Smooth muscle cell (in vitro differentiated cells): Measurements from ENCODE around the gene FUS. TPM values are rescaled to one million over a fixed set of nuclear protein-coding genes. Genes with fewer than 3 reads are reported as not detected.
"Not testable (repeated sequence)": the region's sequence is repeated elsewhere in the genome, so short reads cannot be mapped to it uniquely, and the experiment has no call there.

Experiments used
- DNase-seq: peaks from one replicate; lab custom pipeline; 2025; ENCODE audit not compliant: unreplicated experiment; lab: John Stamatoyannopoulos, UW
- H2AFZ ChIP-seq: fragments of 200-600 bp; sonication (generic); 2 replicates; pipeline ENCODE4 v1.6.0; 2016; ENCODE audit warnings: antibody characterized with exemption, low read depth, mild to moderate bottlenecking
- H3F3A ChIP-seq: fragments of 200-600 bp; sonication (generic); 2 replicates; pipeline ENCODE4 v1.6.0; 2017; ENCODE audit warnings: antibody characterized with exemption, low read depth
- H3K27ac ChIP-seq: fragments of 200-600 bp; sonication (generic); 2 replicates; pipeline ENCODE4 v1.5.1; 2016; ENCODE audit warnings: low read depth, mild to moderate bottlenecking
- H3K27me3 ChIP-seq: fragments of 200-600 bp; sonication (generic); 2 replicates; pipeline ENCODE4 v1.6.1; 2016; ENCODE audit warnings: low read depth, mild to moderate bottlenecking
- H3K36me3 ChIP-seq: fragments of 200-600 bp; sonication (generic); 2 replicates; pipeline ENCODE4 v1.5.1; 2016; ENCODE audit warnings: low read depth
- H3K4me1 ChIP-seq: fragments of 200-600 bp; sonication (generic); 2 replicates; pipeline ENCODE4 v1.5.1; 2016; ENCODE audit warnings: low read depth
- H3K4me2 ChIP-seq: fragments of 200-600 bp; sonication (generic); 2 replicates; pipeline ENCODE4 v1.6.0; 2016; ENCODE audit warnings: mild to moderate bottlenecking
- H3K4me3 ChIP-seq: fragments of 200-600 bp; sonication (generic); 2 replicates; pipeline ENCODE4 v1.5.1; 2016; ENCODE audit warnings: mild to moderate bottlenecking
- H3K79me2 ChIP-seq: fragments of 200-600 bp; sonication (generic); 2 replicates; pipeline ENCODE4 v1.6.0; 2016; ENCODE audit warnings: low read depth, mild to moderate bottlenecking
- H3K9ac ChIP-seq: fragments of 200-600 bp; sonication (generic); 2 replicates; pipeline ENCODE4 v1.6.0; 2016; ENCODE audit warnings: low read depth
- H3K9me3 ChIP-seq: fragments of 200-600 bp; sonication (generic); replicated peaks from 2 replicates; pipeline ENCODE4 v1.5.1; 2016; ENCODE audit warnings: low read depth
- H4K20me1 ChIP-seq: fragments of 200-600 bp; sonication (generic); 2 replicates; pipeline ENCODE4 v1.6.0; 2016; ENCODE audit warnings: low read depth
- WGBS: methylation state at CpG from one replicate; pipeline ENCODE4 v1.1.7; 2016; ENCODE audit warnings: low lambda C conversion rate; 5-methylcytosine and 5-hydroxymethylcytosine counted together
- polyA plus RNA-seq: library from polyadenylated mRNA; unstranded; fragments of >200 nt; fragmentation: Nextera tagmentation; extraction: Ambion mirVana; gene quantifications from 2 replicates; pipeline ENCODE4 v1.2.1, GENCODE V29; 2016
- total RNA-seq: library from RNA; depleted of rRNA; stranded (reverse); fragments of >200 nt; gene quantifications from 2 replicates; pipeline ENCODE4 v1.2.3, GENCODE V29; 2014
- TF ChIP-seq, protein P1 (sequence below): fragments of 200-600 bp; sonication (generic); IDR thresholded peaks from 2 replicates; pipeline ENCODE4 v1.5.1; 2017; ENCODE audit warnings: borderline replicate concordance, mild to moderate bottlenecking, antibody characterized with exemption; ENCODE audit not compliant: insufficient read depth, poor library complexity, severe bottlenecking

The FUS gene
- total and polyA plus RNA-seq, 2 experiments from 2014 or later: 58.6 to 225 TPM

DNA sequence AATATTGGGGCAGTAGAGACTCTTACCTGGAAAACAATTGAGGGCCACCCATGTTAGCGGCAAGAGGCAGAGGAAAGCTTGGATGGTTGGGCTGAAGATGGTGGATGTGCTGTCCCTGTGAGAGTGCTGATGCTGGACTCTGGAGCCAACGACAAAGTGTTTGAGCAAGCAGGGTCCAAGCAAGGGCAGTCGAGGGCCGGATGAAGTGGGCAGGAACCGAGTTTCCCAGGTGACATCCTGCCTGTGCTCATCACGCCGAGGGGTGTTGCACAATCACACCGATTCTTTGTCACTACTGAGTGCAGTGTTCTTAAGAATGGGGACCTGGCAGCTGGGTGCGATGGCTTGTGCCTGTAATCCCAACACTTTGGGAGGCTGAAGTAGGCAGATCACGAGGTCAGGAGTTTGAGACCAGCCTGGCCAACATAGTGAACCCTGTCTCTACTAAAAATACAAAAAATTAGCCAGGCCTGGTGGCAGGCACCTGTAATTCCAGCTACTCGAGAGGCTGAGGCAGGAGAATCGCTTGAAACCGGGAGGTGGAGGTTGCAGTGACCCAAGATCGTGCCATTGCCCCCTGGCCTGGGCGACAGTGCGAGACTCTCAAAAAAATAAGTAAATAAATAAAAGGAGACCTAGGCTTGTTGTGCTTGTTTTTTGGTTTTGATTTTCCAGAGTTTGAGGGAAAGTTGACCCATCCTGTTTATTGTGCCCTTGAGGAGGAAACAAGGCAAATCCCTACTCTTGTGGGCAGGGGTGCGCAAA, 16.6 kb downstream of the FUS start:
- Histone ChIP-seq H3K4me2 (no peak overlapping the region), H4K20me1 (peaks cover 100% of the 10 kb centered on the region), H3K9ac (no peak overlapping the region), H3K4me3 (no peak overlapping the region), H2AFZ (no peak overlapping the region), H3K9me3 (no peaks in the 10 kb centered on the region), H3F3A (peaks cover 55% of the 10 kb centered on the region), H3K79me2 (no peaks in the 10 kb centered on the region), H3K36me3 (peaks cover 24% of the 10 kb centered on the region), H3K27ac (no peak overlapping the region), H3K4me1 (no peaks in the 10 kb centered on the region), H3K27me3 (no peaks in the 10 kb centered on the region)
- no peak for DNase-seq
- 97% methylated on average over 17 of the region's 17 CpGs for WGBS
- TF ChIP-seq, protein P1, sequence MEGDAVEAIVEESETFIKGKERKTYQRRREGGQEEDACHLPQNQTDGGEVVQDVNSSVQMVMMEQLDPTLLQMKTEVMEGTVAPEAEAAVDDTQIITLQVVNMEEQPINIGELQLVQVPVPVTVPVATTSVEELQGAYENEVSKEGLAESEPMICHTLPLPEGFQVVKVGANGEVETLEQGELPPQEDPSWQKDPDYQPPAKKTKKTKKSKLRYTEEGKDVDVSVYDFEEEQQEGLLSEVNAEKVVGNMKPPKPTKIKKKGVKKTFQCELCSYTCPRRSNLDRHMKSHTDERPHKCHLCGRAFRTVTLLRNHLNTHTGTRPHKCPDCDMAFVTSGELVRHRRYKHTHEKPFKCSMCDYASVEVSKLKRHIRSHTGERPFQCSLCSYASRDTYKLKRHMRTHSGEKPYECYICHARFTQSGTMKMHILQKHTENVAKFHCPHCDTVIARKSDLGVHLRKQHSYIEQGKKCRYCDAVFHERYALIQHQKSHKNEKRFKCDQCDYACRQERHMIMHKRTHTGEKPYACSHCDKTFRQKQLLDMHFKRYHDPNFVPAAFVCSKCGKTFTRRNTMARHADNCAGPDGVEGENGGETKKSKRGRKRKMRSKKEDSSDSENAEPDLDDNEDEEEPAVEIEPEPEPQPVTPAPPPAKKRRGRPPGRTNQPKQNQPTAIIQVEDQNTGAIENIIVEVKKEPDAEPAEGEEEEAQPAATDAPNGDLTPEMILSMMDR: no peak

DNA sequence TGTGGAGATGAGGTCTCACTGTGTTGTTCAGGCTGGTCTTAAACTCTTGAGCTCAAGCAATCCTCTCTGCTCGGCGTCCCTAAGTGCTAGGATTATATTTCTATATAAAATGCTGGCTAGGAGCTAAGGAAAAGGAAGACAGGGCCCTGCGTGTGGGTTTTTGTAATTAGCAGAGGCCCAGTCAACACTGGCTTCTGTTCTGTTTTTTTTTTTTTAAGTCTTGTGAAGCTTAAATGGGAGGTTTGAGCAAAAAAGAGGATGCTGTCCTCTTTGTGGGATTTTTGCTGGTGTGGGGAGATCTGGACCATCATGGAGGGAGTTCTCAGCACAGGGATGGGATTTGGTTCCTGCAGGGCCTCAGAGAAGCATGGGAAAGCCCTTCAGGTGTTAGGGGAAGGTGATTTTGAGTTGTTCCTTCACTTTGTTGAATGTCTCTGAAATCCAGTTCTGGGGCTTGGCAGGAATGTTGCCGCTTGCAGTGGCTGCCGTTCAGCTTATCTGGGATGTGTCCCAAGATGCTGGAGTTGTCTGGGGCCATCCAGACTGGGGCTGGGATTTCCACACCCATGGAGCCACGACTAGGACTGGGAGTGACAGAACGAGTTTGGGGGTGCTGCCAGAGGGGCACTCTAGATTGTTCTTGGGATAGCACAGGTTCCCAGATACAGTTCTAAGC, 18.4 kb downstream of the FUS start:
- Histone ChIP-seq H3K4me2 (no peak overlapping the region), H3F3A (peaks cover 42% of the 10 kb centered on the region), H3K4me3 (no peak overlapping the region), H3K27me3 (peaks cover 5% of the 10 kb centered on the region), H3K36me3 (peaks cover 13% of the 10 kb centered on the region), H2AFZ (no peak overlapping the region), H4K20me1 (peaks cover 87% of the 10 kb centered on the region), H3K9me3 (no peaks in the 10 kb centered on the region), H3K9ac (no peak overlapping the region), H3K4me1 (peaks cover 3% of the 10 kb centered on the region), H3K79me2 (no peaks in the 10 kb centered on the region), H3K27ac (no peak overlapping the region)
- 83% methylated on average over 7 of the region's 7 CpGs for WGBS
- no peak for DNase-seq
- TF ChIP-seq, protein P1: no peak

DNA sequence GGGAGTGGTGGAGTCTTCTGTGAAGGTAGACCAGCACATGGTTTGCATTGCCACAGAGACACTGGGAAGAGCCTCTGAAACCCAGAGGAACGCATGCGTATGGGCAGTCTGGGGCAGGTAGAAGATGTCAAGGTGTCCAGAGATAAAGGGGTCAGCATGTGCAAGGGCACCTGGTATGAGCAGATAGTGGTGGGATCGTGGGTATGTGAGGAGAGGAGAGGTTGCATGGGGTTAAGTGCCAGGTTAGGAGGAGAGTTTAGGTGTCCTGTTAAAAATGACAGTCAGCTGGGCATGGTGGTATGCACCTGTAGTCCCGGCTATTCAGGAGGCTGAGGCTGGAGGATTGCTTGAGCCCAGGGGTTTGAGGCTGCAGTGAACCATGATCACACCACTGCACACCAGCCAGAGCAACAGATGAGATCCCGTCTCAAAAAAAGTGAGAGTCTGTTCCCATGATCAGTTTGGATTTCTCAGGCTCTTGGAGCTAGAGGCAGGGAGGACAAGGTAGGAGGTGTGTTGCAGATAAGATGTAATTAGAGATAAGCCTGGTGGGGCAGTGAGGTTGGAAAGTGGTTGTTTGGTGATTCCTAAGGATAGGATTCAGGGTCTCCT, 19.6 kb downstream of the FUS start:
- peaks cover 75% of the 10 kb centered on the region for H4K20me1 ChIP-seq

DNA sequence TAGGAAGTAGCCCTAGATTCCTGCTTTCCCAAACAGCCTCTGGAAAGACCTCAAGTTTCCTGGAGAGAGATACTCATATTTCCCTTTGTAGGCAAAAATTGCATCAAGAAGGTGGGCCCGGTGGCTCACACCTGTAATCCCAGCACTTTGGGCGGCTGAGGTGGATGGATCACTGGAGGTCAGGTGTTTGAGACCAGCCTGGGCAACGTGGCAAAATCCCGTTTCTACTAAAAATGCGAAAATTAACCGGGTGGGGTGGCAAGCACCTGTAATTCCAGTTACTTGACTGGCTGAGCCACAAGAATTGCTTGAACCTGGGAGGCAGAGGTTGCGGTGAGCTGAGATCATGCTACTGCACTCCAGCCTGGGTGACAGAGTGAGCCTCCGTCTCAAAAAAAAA, 20.2 kb downstream of the FUS start:
- H3K36me3 ChIP-seq, H3K27me3 ChIP-seq, H3K4me2 ChIP-seq, DNase-seq, H3K27ac ChIP-seq, H3K79me2 ChIP-seq, H3K4me1 ChIP-seq, H3K9ac ChIP-seq, H3K4me3 ChIP-seq, H3K9me3 ChIP-seq, H2AFZ ChIP-seq: not testable (repeated sequence)
- Histone ChIP-seq H4K20me1 (peaks cover 70% of the 10 kb centered on the region), H3F3A (peaks cover 30% of the 10 kb centered on the region)
- 87% methylated on average over 8 of the region's 8 CpGs for WGBS

More for the DNA sequence above, 19.6 kb downstream of the FUS start:
- H3K9ac ChIP-seq: no peak overlapping the region
- peaks cover 5% of the 10 kb centered on the region for H3K27me3 ChIP-seq
- no peak for DNase-seq
- TF ChIP-seq, protein P1: no peak
- no peak overlapping the region for H3K27ac ChIP-seq
- no peak overlapping the region for H2AFZ ChIP-seq
- no peaks in the 10 kb centered on the region for H3K9me3 ChIP-seq
- H3K4me2 ChIP-seq: no peak overlapping the region
- H3K4me3 ChIP-seq: no peak overlapping the region
- peaks cover 3% of the 10 kb centered on the region for H3K4me1 ChIP-seq
- WGBS: 92% methylated on average over 5 of the region's 5 CpGs
- peaks cover 36% of the 10 kb centered on the region for H3F3A ChIP-seq
- H3K79me2 ChIP-seq: no peaks in the 10 kb centered on the region
- H3K36me3 ChIP-seq: peaks cover 5% of the 10 kb centered on the region
